ENCODE measurements around the gene RRP1.

The RRP1 gene

GRCh38 chr21:43772425-43772821, 17.0 kb upstream of the RRP1 start:
- intact Hi-C loops (cut with DNase I): loop anchor here (5.0 kb wide), 1 partner anchor 100 kb away; no protein-coding TSS in a partner anchor
- no peak for DNase-seq

GRCh38 chr21:43774163-43774562, 15.2 kb upstream of the RRP1 start:
- DNase-seq: no peak
- intact Hi-C loops (cut with DNase I): loop anchor here (5.0 kb wide), 1 partner anchor 102 kb away; no protein-coding TSS in a partner anchor

GRCh38 chr21:43775190-43775589, 14.2 kb upstream of the RRP1 start:
- no peak for DNase-seq
- intact Hi-C loops (cut with DNase I): loop anchor here (5.0 kb wide), 1 partner anchor 48 kb away; no protein-coding TSS in a partner anchor

GRCh38 chr21:43775795-43776430, 13.5 kb upstream of the RRP1 start, which contains the start of gene CSTB:
CSTB (minus strand) TSS chr21:43776308; CDS start chr21:43776269, 39 bp downstream.
- peak; percentile 80 to 98 (median 90) for DNase-seq
- intact Hi-C loops (cut with DNase I): loop anchor here (1.0 to 5.0 kb wide), 2 partner anchors 13 to 49 kb away; partner anchors contain the start of gene RRP1

- no peak for DNase-seq
- intact Hi-C loops (cut with DNase I): loop anchor here (5.0 kb wide), 1 partner anchor 51 kb away; no protein-coding TSS in a partner anchor
Measured at GRCh38 chr21:43777953-43778352, 11.4 kb upstream of the RRP1 start.

- intact Hi-C loops (cut with DNase I): loop anchor here (5.0 kb wide), 1 partner anchor 51 kb away; no protein-coding TSS in a partner anchor
- DNase-seq: no peak
Measured at GRCh38 chr21:43778469-43779335, 10.7 kb upstream of the RRP1 start.

- intact Hi-C loops (cut with DNase I): loop anchor here (5.0 kb wide), 1 partner anchor 52 kb away; no protein-coding TSS in a partner anchor
- no peak for DNase-seq
Measured at GRCh38 chr21:43779660-43780059, 9.7 kb upstream of the RRP1 start.

GRCh38 chr21:43781846-43782245, 7.5 kb upstream of the RRP1 start:
- intact Hi-C loops (cut with DNase I): no loop called here

GRCh38 chr21:43782431-43783097, 6.8 kb upstream of the RRP1 start:
- intact Hi-C loops (cut with DNase I): no loop called here
- no peak for DNase-seq

More at GRCh38 chr21:43781846-43782245, 7.5 kb upstream of the RRP1 start:
- DNase-seq: no peak

- intact Hi-C loops (cut with DNase I): no loop called here
Measured at GRCh38 chr21:43783098-43783700, 6.2 kb upstream of the RRP1 start.

GRCh38 chr21:43785134-43785533, 4.2 kb upstream of the RRP1 start:
- DNase-seq: no peak
- intact Hi-C loops (cut with DNase I): no loop called here

More at GRCh38 chr21:43783098-43783700, 6.2 kb upstream of the RRP1 start:
- peak in 1 of 10 donors; percentile 48 for DNase-seq

GRCh38 chr21:43786300-43786806, 3.0 kb upstream of the RRP1 start:
- intact Hi-C loops (cut with DNase I): no loop called here
- no peak for DNase-seq

GRCh38 chr21:43786807-43787440, 2.5 kb upstream of the RRP1 start:
- no peak for DNase-seq
- intact Hi-C loops (cut with DNase I): no loop called here

GRCh38 chr21:43790010-43790524, 690 bp downstream of the RRP1 start:
- intact Hi-C loops (cut with DNase I): no loop called here

GRCh38 chr21:43792406-43792805, 3.0 kb downstream of the RRP1 start:
- peak in 1 of 10 donors; percentile 51 for DNase-seq
- intact Hi-C loops (cut with DNase I): no loop called here

More at GRCh38 chr21:43790010-43790524, 690 bp downstream of the RRP1 start:
- DNase-seq: no peak

GRCh38 chr21:43793243-43793642, 3.9 kb downstream of the RRP1 start:
- no peak for DNase-seq
- intact Hi-C loops (cut with DNase I): no loop called here

- DNase-seq: peak in 1 of 10 donors; percentile 49
- intact Hi-C loops (cut with DNase I): no loop called here
Measured at GRCh38 chr21:43794311-43794710, 4.9 kb downstream of the RRP1 start.

- intact Hi-C loops (cut with DNase I): no loop called here
- DNase-seq: no peak
Measured at GRCh38 chr21:43794857-43795256, 5.5 kb downstream of the RRP1 start.

- DNase-seq: peak in 1 of 10 donors; percentile 65
- intact Hi-C loops (cut with DNase I): no loop called here
Measured at GRCh38 chr21:43797415-43797814, 8.0 kb downstream of the RRP1 start.
